Cortex of kidney (tissue), 1 donor: Measurements from ENCODE around the gene CBX8.

Source experiments
- DNase-seq: peaks from one replicate; lab custom pipeline; 2025; lab: John Stamatoyannopoulos, UW

CBX8 gene

DNA sequence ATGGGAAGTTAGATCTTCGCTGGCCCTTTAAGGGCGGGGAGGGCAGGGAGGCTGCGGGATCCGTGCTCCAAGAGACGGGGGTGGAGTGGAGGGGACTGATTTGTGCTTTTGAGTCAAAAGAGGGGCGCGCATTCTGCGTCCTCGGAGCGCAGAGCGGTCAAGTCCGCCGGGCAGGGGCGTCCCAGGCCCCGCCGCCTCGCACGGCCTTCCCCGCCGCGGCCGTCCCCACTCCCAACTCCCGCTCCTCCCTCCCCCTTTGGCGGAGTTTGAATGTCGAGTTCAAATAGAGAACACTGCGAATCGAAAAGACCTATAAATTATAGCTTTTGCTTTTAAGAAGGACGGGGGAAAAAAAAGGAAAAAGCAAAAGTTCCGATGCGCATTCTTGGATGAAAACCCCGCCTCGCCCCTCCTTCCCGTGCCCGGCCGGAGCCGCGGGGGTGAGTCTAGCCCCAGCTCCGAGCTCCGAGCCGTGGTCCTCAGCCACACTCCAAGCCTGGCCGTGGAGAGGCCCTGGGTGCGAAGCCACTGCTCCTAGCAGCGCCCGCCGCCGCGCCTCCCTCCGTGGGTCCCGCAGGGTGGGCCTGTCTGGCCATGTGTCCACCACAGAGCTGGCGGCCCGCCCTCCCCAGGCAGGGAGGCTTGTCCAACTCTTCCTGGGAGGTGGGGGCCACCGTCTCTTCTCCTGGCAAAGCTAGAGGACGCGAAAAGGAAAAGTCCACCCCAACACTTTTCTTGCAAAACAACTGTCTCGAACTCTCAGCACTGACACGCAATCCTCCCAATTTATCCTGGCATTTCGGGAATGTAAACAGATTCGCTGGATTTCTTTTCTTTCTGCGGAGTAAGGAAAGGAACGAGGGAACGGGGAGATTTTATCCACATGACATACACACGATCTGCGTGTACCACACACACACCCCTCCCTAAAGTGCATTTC is 3.6 kb downstream of the CBX8 start:
- no peak for DNase-seq

DNA sequence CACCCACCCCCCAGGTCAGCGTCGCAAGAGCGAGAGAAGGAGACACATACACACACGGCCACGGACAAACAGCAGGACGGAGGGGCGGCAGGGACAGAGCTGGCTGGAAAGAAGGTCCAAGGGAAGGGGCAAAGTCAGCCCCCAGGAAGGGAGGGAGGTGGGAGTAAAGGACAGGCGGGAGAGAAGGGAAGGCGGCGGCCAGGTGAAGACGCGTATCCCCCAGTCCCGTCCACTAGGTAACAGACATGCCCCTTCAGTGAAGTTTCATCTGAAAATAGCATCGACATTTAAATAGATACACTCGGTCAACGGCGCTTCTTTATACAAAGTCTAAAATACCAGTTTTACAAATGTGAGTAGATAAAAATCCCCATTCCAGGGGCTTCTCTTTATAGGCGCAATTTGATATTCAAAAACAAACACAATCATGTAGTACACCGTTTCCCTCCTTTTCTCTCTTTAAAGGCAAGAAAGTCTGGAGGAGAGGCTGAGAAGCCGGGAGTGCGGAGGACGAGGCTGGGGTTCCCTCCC is 4.5 kb downstream of the CBX8 start:
- no peak for DNase-seq

DNA sequence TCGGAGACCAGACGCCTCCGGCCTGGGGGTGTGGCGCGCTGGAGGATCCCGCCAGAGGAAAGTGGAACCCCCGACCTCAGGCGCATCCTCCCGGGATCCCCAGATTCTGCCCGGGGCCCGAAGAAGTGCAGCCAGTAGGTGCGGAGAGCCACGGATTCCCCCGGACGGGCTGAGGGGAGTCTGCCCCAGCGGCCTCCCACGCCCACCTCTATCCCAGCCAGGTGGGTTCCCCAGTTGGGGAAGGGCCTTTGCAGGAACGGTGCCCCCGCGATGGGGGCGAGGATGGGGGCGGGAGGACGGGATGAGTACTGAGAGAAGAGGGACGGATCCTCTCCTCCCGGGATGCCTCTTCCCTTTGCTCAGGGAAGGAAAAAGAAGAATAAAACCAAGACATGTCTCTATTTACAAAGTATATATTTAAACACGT is 5.1 kb downstream of the CBX8 start:
- DNase-seq, result no peak

DNA sequence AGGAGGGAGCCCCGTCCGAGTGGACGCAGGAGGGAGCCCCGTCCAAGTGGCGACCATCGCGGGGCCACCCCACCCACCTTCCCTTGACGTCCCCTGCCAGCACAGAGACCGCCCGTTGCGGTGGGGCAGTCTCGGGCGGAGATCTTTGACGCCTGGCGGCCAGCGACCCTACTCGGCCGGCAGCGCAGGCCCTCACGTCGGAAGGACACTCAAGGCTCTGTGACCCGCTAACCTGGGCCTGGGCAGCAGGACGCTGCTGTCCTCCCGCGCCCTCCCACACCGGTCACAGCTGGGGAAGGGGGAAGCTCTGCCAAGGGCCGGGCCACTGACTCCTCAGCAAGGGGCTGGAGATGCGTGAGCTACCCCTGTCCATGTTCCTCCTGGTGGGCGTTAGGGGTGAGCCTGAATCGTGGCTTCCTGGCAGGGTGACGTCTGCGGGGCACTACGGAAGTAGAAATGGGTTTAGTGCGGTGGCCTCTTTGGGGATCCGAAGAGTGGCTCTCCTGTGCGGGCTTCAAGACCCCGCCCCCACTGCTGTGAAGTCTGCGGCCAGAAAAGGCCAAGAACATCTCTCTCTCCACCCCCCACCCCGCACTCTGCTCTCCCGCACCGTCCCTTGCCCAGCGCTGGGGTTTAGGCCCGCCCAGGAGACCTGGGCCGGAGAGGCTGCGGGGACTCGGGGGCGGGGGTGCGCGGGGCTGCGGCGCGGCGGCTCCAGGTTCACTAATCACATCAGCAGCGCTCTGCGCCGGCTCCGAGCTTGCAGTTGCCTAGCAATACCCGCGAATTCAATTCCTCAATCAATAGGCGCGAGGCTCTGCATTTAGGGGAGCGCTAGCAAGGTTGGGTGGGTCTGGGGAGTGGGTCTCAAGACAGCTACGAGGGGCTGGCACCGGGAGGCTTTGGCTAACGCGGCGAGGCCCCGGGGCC is 5.8 kb downstream of the CBX8 start:
- DNase-seq, result no peak

DNA sequence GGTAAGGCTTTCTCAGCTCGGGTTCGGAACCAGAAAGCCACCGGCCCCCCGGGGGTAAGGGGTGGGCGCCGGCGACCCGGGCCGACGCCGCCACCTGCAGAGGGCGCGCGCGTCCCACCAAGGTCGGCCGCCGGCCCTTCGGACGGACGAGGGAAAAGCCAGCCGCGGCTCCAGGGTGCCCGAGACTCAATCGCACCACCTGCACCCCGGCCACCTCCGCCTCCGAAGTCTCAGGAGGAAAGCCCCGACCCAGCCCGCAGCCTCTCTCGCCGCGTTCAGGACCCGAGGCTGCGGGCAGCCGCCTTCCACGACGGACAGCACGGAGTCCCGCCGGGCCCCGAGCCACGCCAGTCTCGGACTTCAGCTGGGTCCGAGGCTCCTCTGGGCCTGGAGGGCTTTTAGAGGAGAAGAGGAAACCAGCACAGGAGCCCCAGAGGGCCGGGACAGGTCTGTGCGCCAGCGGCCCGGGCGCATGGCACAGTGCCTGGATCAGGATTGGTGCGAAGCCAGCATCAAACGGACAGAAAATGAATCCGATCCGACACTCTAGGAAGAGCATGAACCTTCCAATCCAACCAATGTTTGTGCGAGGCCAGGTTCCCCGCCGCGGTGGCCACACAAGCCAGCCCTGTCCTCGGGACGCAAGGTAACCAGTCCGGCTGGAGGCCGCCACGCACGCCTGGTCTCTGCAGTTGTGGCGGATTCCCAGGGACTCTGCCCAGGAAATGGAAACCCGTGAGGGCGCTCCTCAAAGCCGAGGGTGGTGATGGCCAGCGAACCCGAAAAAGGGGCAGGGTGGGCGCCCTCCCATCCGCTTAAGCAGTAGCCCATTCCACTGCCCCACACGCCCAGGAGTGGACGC is 6.7 kb downstream of the CBX8 start:
- DNase-seq, result no peak

DNA sequence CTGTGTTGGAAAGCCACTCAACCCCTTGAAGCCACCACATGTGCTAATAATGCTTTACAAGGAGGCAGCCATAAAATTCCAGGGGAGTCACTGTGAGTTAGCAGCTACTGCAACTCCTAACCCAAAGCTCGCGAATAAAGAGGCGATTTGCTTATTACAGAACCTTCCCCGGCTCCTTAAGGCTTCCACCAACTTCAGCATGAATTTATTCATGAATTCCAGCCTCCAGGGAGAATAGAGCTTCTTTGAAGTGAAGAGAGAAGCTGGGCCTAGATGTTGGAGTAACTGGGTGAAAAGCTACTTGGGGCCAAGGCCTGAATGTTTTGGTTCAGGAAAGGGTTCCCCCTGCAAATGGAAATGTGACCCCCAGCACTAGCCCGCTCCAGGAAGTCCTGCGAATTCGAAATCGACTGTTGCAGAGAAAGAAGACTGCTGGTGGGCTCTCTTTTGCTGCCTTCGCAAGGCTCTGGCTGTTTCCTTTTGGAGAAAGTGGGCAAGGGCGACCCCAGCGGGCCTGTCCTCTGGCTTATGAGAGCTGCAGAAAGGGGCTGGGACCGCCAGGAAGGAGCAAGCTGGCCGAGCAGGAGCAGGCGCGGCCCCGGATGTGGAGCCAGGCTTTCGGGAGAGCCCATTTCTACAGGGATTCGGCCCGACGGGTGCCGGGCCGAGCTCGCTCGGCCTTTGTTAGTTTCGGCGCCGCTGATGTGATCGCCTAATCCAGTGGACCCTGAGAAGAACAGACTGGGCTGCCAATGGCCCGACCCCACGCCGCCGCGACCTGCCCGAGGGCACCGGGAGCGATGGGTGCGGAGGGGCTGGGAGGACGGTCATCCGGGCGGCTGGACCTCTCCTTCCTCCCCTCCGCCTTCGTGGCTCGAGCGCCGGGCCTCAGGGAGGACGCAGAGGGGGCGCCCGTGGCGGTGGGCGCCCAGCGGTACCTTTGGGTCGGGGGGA is 7.6 kb downstream of the CBX8 start:
- DNase-seq, result no peak

DNA sequence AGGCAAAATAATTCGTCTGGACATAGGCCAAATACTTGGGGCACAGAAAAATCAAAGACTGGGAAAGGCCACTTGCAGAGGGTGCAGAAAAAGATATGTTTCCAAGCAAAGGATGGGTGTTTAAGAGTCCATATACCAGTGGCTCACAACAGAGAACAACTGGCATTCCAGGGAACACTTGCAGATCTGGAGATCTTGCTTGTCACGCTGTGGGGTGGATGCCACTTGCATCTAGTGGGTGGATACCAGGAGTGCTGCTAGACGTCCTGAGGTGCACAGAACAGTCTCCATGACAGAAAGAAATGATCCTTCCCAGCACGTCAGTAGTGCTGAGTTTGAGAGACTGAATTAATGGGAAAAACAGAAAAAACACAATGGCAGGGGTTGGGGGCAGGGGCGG is 8.4 kb downstream of the CBX8 start:
- DNase-seq, result no peak

DNA sequence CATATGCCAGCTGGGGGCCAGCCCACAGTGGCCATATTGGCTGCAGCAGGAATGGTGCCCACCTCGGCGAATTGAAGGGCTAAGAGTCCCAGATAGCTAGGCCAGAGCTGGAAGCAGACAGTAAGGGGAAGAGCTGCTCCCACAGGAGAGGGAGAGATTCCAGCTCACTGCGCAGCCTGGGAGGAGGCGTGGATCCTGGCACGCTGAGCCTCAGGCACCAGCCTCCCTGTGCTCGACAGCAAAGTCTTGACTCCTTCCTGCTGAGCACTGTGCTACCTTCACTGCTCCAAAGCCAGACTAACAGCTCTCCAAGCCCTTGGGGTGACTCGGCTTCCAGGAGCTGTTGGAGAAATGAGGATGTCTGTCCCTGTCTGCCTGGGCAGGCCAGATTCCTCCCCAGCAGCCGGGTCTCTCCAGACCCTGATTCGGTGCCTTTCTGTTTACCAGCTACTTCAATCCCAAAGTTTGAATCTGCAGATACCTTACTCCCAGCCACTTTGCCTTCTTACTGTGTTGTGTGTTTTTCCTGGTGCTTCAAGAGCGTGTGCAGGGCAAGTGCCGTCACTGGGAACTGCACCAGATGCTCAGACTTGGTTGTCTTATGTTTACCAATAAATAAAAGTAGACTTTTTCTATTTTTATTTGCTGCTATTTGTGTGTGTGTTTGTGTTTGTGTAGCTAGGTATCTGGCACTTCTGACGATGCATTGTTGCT is 9.8 kb downstream of the CBX8 start:
- no peak for DNase-seq

DNA sequence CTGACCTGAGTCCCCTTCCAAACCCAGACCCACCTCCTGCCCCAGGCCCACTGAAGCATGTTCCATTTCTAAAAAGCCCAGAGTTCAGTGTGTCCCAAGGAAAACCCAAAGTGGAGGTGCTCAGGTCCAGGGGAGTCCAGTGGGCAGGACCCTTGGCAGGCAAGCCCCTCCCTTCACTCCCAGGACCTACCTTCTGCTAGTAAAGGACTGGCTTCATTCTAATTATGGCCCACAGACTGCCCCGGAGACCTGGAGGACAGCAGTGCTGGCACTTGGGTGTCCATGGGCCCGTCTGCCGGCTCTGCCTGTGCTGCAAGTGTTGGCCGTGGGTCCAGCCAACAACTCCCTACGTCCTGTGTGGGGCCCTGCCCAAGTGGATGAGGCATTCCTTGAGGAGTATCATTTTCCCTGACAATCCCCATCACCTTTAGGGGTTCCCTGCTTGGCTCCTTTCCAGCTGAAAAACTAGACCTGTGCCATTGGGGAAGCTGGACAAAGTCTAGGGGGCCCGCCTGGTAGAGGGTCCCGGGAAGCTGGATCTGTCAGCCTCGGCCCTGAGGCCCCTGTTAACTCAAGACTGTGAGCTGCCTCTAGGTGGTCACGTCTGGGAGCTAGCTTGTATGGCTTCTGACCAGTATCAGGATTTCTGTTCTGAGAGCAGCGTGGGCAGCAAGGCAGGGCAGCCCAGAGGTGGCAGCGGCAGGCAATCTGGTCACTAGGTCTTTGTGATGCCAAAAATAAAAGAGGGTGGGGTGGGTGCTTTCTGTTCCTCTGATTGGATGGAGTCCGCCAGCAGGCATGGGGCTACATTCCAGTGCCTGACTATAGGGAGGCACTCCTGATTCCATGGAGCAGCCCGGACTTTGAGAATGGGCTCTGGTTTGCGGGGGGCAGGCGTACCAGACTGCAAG is 10.7 kb downstream of the CBX8 start:
- DNase-seq, result no peak

DNA sequence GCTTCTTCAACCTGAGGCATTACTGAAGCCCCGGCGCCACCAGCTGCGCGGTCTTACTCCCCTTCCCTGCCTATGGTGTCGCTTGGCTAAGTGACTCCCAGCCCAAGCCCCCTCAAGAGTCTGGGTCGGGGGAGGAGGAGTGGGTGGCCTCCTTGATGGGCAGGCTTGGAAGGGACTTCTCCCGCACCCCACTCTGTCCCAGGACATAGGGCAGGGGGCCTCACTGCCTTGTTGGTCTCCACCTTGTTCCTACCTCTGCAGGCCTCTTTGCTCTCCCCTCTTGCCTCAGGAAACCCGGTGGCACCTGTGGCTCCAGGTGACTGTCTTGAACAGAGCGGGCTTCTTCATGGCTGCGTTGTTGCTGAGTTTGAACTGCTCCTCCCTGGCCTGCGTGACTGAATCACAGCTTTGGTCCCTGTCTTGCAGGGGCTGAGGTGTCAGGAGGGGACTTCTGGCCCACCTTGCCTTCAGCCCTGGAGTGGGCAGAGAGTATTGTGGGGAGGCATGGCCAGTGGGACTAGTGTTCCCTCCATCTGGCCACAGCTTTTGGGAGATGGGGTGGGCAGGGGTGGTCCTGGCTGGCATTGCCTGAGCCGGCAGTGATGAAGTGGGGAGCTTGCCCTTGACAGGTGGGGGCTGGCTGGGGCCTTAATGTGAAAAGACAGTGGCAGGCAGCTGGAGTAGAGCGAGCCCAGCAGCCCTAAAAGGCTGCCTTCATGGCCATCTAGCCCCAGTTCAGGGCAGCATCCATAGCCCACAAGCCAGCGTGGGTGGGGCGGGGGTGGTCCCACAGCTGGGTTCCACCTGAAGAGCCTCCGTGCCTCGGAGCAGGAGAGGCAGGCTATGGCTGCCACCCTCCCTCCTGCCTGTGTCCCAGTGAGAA is 11.6 kb downstream of the CBX8 start:
- no peak for DNase-seq

DNA sequence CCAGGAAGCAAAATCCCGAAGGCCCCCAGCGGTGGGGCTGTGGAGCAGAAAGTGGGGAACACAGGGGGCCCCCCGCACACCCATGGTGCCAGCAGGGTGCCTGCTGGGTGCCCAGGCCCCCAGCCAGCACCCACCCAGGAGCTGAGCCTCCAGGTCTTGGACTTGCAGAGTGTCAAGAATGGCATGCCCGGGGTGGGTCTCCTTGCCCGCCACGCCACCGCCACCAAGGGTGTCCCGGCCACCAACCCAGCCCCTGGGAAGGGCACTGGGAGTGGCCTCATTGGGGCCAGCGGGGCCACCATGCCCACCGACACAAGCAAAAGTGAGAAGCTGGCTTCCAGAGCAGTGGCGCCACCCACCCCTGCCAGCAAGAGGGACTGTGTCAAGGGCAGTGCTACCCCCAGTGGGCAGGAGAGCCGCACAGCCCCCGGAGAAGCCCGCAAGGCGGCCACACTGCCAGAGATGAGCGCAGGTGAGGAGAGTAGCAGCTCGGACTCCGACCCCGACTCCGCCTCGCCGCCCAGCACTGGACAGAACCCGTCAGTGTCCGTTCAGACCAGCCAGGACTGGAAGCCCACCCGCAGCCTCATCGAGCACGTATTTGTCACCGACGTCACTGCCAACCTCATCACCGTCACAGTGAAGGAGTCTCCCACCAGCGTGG is 12.4 kb downstream of the CBX8 start:
- no peak for DNase-seq

DNA sequence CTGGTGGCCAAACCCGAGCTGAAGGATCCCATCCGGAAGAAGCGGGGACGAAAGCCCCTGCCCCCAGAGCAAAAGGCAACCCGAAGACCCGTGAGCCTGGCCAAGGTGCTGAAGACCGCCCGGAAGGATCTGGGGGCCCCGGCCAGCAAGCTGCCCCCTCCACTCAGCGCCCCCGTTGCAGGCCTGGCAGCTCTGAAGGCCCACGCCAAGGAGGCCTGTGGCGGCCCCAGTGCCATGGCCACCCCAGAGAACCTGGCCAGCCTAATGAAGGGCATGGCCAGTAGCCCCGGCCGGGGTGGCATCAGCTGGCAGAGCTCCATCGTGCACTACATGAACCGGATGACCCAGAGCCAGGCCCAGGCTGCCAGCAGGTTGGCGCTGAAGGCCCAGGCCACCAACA is 13.0 kb downstream of the CBX8 start:
- DNase-seq, result no peak

DNA sequence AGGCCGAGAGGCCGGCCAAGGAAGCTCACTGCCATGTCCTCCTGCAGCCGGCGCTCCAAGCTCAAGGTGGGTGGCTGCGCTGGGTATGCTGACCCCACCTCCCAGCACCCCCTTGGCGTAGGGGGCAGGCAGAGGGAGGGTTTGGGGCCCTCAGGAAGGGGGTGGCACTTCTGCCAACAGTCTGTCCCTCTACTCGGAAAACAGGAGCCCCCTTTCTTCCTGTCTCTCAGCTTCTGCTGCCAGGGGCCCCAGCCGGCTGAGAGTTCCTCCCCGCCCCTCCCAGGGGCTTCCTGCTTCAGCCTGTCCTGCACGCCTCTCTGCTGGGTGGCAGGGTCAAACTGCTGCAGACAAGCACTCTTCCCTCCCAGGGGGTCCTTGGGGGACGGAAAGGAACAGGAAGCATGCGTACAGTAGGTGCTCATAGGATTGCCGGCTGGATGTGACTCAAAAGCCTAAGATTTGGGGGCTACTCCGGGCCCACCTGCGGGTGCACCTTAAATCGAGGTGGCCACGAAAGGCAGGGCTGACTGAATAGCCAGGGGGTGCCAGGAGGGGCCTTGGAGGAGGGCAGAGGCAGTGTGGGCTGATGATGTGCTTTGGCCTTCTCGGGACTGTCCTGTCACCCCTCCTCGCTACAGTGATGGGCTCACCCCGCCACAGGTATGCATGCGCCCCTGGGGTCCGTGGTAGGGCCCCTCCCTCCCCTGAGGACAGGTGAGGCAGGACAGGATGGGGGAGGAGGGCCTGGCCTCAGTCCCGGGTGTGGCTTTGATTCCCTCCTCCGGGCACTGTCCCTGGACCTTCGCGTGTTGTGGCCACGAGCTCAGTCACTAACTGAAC is 14.9 kb downstream of the CBX8 start:
- no peak for DNase-seq

DNA sequence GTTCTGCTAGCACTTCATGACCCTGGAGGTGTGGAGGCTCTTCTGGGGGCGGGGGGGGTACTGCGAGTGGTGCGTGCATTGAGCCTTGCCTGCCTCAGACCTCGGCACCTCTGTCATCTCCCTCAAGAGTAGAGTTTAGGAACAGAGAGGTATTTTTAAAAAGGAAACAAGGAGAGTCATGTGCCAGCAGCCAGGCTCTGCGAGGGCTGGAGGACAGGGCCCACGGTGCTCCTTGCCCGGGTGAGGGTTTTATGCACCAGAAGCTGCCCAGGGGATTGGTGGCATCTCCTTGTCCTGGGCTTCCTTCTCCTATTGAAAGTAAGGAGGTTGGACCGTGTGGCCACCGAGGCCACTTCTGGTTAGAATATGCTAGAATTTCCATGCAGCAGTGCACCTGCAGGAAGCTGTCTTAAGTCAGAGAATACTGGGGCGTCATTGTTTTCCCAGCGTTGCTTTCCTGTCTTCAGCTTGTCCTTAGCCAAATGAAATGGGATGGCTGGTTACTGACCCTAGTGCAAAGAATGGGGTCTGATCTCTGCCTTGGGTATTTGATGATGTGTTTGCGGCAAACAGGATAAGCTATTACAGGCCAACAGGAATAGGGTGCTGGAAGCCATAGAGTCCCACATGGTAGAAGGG is 15.7 kb downstream of the CBX8 start:
- DNase-seq, result no peak

DNA sequence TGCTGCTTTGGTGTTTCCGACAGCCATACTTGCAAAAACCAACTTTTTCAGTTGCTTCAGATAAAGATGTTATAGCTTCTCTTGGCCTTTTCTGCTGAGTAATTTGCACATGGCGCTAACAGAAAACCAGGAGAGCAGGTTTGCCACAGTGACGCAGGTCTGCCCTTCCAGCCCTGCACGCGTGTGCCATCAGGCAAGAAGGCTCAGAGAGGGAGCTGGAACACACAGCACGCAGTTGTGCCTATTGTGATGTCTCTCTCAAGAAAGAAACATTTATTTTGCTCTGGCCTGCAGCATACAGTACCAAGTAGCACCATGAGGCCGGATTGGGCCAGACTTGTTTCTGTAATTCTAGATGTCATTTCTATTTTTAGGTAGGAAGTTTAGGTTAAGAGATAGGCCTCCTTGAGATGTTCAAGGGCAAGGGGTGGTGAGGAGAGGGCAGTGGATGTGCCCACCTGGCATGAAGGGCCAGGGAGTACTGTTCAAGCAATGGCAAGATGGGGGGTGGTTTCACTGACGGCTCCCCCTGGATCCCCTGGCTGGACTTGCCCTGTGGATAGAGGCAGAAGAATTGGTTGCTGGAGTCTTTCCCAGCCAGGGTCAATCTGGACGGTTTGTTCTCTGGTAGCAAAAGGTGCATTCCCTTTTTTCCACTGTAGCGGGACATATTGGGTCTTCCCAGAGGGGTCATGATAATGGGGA is 17.1 kb downstream of the CBX8 start:
- DNase-seq, result no peak
